ENCODE data around the gene ARFGEF2. TPM values are rescaled to one million over a fixed set of nuclear protein-coding genes. Genes with fewer than 3 reads are reported as not detected.

Gene ARFGEF2
- total and polyA plus RNA-seq, 7 donors, result 7.8 to 36.1 (median 22.8) TPM

DNA sequence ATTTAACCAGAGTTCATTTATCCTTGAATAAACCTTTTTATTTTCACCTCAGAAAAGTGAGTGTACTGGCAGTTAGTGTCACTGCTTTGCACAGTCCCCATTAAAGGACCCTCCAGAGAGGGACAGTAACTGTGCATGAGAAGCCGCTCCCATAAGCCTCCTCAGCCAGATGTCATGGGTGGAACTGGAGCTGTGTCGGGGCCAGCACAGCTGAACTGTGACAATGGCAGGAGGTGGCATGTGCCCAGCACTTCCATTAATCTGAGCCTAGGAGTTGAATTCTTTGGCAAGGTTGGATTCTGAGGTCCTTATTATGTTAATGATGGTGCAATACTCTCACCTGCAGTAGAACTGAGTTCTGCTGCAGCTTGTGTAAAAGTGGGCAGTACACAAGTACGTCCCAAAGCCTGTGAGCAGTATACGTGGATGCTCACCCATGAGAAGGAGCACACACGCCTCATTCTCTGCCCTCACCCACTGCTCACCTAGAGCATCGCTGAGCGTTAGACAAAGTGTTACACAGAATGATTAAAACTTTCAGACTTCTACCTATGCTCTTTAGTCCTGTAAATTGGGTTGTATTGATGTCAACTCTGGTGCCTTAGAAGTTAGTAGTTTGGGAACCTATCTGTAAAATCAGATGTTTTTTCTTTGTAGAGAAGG lies 112.7 kb downstream of the ARFGEF2 start:
- 78 to 89% (median 84%) methylated on average over 7 of the region's 7 CpGs for WGBS, 3 donors
- peak in 1 of 4 donors; percentile 40 for ATAC-seq

DNA sequence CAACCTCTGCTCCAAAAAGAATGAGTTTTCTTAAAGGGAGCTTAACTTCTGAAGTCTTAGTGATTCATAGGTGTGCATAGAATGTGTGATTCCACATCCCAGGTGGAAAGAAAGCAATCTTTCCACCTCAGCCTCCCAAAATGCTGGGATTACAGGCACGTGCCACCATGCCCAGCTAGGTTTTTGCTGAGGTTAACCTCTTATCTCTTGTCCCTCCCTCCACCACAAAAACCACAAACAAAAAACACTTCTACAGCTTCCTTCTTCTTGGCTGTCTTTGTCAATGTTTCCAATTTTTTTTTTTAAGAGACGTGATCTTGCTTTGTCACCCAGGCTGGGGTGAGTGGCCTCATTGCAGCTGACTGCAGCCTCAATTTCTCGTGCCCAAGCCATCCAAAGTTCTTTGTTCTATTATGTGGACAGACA lies 116.5 kb downstream of the ARFGEF2 start:
- H3K27ac ChIP-seq, result no peak overlapping the region
- H3K9me3 ChIP-seq, result no peaks in the 10 kb centered on the region
- no peak for DNase-seq
- no peak for ATAC-seq
- H3K4me3 ChIP-seq, result no peak overlapping the region
- TF ChIP-seq, protein P1, sequence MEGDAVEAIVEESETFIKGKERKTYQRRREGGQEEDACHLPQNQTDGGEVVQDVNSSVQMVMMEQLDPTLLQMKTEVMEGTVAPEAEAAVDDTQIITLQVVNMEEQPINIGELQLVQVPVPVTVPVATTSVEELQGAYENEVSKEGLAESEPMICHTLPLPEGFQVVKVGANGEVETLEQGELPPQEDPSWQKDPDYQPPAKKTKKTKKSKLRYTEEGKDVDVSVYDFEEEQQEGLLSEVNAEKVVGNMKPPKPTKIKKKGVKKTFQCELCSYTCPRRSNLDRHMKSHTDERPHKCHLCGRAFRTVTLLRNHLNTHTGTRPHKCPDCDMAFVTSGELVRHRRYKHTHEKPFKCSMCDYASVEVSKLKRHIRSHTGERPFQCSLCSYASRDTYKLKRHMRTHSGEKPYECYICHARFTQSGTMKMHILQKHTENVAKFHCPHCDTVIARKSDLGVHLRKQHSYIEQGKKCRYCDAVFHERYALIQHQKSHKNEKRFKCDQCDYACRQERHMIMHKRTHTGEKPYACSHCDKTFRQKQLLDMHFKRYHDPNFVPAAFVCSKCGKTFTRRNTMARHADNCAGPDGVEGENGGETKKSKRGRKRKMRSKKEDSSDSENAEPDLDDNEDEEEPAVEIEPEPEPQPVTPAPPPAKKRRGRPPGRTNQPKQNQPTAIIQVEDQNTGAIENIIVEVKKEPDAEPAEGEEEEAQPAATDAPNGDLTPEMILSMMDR (IDR thresholded peaks at IDR 0.05), result no peak
- no peaks in the 10 kb centered on the region for H3K4me1 ChIP-seq
- no peaks in the 10 kb centered on the region for H3K27me3 ChIP-seq (ENCODE audit: insufficient read depth in 3 of 3, low read length in 2 of 3)
- 68 to 86% (median 70%) methylated on average over 3 of the region's 3 CpGs for WGBS, 3 donors
- peaks cover 3 to 38% of the 10 kb centered on the region in 2 donors for H3K36me3 ChIP-seq (ENCODE audit: insufficient read depth in 1 of 2, low read depth in 1 of 2)
- intact Hi-C loops (cut with DNase I), result no loop called here

More for the DNA sequence above, 112.7 kb downstream of the ARFGEF2 start:
- Histone ChIP-seq H3K4me3 (no peak overlapping the region), H3K27me3 (ENCODE audit: insufficient read depth in 3 of 3, low read length in 2 of 3) (no peaks in the 10 kb centered on the region), H3K27ac (no peak overlapping the region), H3K36me3 (ENCODE audit: insufficient read depth in 1 of 2, low read depth in 1 of 2) (peaks cover 5 to 75% of the 10 kb centered on the region in 2 donors), H3K9me3 (no peaks in the 10 kb centered on the region), H3K4me1 (no peaks in the 10 kb centered on the region)
- TF ChIP-seq, protein P1 (IDR thresholded peaks at IDR 0.05), result no peak
- intact Hi-C loops (cut with DNase I), result no loop called here
- DNase-seq, result no peak

DNA sequence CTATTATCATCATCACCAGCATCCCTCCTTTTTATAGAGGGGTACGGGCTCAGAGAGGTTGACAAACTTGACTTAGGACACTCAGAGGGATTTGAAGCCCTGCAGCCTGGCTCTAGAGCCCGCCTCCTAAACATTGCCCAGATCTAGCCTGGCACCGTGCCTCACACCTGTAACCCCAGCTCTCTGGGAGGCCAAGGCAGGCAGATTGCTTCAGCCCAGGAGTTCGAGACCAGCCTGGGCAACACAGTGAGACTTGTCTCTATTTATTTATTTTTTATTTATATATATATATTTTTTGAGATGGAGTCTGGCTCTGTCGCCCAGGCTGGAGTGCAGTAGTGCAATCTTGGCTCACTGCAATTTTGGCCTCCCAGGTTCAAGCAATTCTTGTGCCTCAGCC lies 118.3 kb downstream of the ARFGEF2 start:
- H3K9me3 ChIP-seq, result no peaks in the 10 kb centered on the region
- no peaks in the 10 kb centered on the region for H3K4me1 ChIP-seq
- DNase-seq (no peak), ATAC-seq (no peak)
- H3K27ac ChIP-seq, result no peak overlapping the region
- intact Hi-C loops (cut with DNase I), result no loop called here
- no peaks in the 10 kb centered on the region for H3K27me3 ChIP-seq (ENCODE audit: insufficient read depth in 3 of 3, low read length in 2 of 3)
- TF ChIP-seq, protein P1 (IDR thresholded peaks at IDR 0.05), result no peak
- peaks cover 0 to 19% of the 10 kb centered on the region in 2 donors for H3K36me3 ChIP-seq (ENCODE audit: insufficient read depth in 1 of 2, low read depth in 1 of 2)
- 87 to 92% (median 91%) methylated on average over 5 of the region's 5 CpGs for WGBS, 3 donors
- no peak overlapping the region for H3K4me3 ChIP-seq

DNA sequence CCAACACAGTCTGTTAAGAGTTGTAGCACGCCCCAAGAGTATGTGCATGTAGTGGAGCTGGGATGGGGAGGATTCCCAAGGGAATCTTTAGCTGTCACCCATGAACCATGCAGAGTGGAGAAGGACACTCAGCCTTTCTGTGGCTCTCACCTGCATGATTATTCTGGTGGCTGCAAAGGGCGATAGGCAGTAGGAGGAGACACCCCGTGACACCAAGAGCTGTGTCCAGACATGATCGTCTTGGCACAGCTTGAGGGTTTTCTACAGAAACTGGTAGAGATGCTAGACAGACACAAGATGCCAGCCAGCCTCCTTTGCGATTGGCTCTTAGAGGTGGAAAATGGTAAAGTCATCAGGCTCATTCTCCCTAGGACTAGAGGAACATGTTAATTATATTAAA lies 121.5 kb downstream of the ARFGEF2 start:
- TF ChIP-seq, protein P1 (IDR thresholded peaks at IDR 0.05), result no peak
- peaks cover 0 to 1% of the 10 kb centered on the region in 2 donors for H3K36me3 ChIP-seq (ENCODE audit: insufficient read depth in 1 of 2, low read depth in 1 of 2)
- DNase-seq, result no peak
- H3K27ac ChIP-seq, result no peak overlapping the region
- intact Hi-C loops (cut with DNase I), result no loop called here
- WGBS, 3 donors, result 84 to 93% (median 90%) methylated on average over 5 of the region's 5 CpGs
- peaks cover 15% of the 10 kb centered on the region for H3K4me1 ChIP-seq
- no peak overlapping the region for H3K4me3 ChIP-seq
- no peaks in the 10 kb centered on the region for H3K27me3 ChIP-seq (ENCODE audit: insufficient read depth in 3 of 3, low read length in 2 of 3)
- H3K9me3 ChIP-seq, result no peaks in the 10 kb centered on the region
- no peak for ATAC-seq
